SK-N-SH treated with all-trans-retinoic acid at 6 μM for 48 hours (cell line): ENCODE results near the gene LEAP2.

Experiments
- ARNTL ChIP-seq: fragments of 450-650 bp; formaldehyde crosslinking; IDR thresholded peaks from 2 replicates; pipeline ENCODE4 v1.5.0; 2020; ENCODE audit warnings: low read depth, mild to moderate bottlenecking, moderate library complexity, borderline replicate concordance
- CREB5 ChIP-seq: fragments of 250-450 bp; sonication (Bioruptor Pico); IDR thresholded peaks from 2 replicates; pipeline ENCODE4 v1.5.1; 2020; ENCODE audit warnings: low read depth, mild to moderate bottlenecking, moderate library complexity
- RARB ChIP-seq: fragments of 250-450 bp; sonication (Bioruptor Pico); IDR thresholded peaks from 2 replicates; pipeline ENCODE4 v1.8.0; 2021; ENCODE audit warnings: mild to moderate bottlenecking, moderate library complexity

- TF ChIP-seq CREB5 (no peak), ARNTL (CRISPR knock-in tag) (no peak), RARB (CRISPR knock-in tag) (no peak)
These were observed 715 bp upstream of the LEAP2 start for GRCh38 chr5:132872788-132873118.
